ENCODE measurements around the gene LRG1. TPM values are rescaled to one million over a fixed set of nuclear protein-coding genes. Genes with fewer than 3 reads are reported as not detected.

The LRG1 gene
- total RNA-seq, 1 donor from 2014 or later = 14.9 TPM

DNA sequence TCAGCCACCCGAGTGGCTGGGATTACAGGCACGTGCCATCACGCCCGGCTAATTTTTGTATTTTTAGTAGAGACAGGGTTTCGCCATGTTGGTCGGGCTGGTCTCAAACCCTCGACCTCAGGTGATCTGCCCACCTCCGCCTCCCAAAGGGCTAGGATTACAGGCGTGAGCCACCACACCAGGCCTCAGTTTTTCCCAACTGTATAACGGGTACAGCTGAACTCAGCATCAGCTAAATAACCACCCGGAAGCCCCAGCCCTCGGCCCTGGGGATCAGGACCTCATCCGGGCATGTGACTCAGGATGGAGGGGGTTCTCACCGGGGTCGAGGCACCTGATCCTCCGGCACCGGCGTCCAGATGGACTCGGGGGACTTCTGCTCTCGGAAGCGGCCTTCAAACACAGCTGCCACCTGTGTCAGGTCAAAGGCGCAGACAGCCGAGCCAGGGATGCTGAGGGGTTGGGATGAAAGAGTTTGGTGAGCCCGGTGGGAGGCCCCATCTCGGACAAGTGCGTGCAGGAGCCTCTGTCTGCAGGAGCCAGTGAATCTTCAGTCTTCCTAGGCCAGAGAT is 10.7 kb upstream of the LRG1 start:
- DNase-seq = no peak
- Histone ChIP-seq H3K9me3 (no peaks in the 10 kb centered on the region), H3K4me1 (no peaks in the 10 kb centered on the region), H3K4me3 (no peak overlapping the region), H3K36me3 (peaks cover 40% of the 10 kb centered on the region), H3K27me3 (ENCODE audit: low read depth) (peaks cover 6% of the 10 kb centered on the region), H3K27ac (no peak overlapping the region)
- ATAC-seq = no peak
- intact Hi-C loops (cut with DNase I) = no loop called here
- TF ChIP-seq, protein P1, sequence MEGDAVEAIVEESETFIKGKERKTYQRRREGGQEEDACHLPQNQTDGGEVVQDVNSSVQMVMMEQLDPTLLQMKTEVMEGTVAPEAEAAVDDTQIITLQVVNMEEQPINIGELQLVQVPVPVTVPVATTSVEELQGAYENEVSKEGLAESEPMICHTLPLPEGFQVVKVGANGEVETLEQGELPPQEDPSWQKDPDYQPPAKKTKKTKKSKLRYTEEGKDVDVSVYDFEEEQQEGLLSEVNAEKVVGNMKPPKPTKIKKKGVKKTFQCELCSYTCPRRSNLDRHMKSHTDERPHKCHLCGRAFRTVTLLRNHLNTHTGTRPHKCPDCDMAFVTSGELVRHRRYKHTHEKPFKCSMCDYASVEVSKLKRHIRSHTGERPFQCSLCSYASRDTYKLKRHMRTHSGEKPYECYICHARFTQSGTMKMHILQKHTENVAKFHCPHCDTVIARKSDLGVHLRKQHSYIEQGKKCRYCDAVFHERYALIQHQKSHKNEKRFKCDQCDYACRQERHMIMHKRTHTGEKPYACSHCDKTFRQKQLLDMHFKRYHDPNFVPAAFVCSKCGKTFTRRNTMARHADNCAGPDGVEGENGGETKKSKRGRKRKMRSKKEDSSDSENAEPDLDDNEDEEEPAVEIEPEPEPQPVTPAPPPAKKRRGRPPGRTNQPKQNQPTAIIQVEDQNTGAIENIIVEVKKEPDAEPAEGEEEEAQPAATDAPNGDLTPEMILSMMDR (IDR thresholded peaks at IDR 0.05) = no peak

DNA sequence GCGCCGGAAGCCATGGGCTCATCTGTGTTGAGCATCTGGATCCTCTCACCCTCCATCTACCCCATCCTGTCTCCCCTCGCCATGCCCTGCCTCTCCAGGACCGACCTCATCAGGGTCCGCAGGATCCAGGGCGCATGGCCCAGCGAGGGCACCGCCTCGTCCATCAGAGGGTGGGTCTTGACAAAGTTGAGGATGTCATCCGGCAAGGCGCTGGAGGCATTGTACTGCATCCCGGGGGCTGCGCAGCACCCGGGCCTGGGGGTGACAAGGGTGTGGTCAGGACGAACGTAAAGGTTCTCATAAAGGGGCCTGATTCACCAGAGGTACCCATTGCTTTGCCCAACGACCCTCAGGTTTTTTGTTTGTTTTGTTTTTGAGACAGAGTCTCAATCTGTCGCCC is 10.2 kb upstream of the LRG1 start:
- Histone ChIP-seq H3K27me3 (ENCODE audit: low read depth) (peaks cover 6% of the 10 kb centered on the region), H3K27ac (no peak overlapping the region), H3K4me3 (no peak overlapping the region), H3K4me1 (no peaks in the 10 kb centered on the region), H3K36me3 (peaks cover 37% of the 10 kb centered on the region), H3K9me3 (no peaks in the 10 kb centered on the region)
- TF ChIP-seq, protein P1 (IDR thresholded peaks at IDR 0.05) = no peak
- ATAC-seq = no peak
- no peak for DNase-seq
- intact Hi-C loops (cut with DNase I) = no loop called here

DNA sequence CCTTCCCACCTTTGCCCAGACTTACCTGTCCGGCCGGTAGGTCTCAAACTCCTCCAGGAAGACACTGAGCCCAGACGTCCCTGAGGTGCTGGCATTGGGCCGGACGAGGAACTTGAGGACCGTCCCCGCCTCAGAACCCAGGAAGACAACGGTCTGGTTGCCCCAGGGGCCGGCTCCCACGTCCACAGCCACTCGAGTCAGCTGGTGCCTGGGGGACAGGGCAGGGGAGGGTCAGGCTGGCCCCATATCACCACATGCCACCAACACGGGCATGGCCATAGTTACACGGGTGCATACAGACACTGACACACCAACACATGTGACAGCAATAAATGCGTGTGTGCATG is 8.4 kb upstream of the LRG1 start:
- intact Hi-C loops (cut with DNase I) = no loop called here
- DNase-seq (no peak), ATAC-seq (no peak)
- H3K27ac ChIP-seq = no peak overlapping the region
- no peaks in the 10 kb centered on the region for H3K9me3 ChIP-seq
- TF ChIP-seq, protein P1 (IDR thresholded peaks at IDR 0.05) = no peak
- no peak overlapping the region for H3K4me3 ChIP-seq
- H3K36me3 ChIP-seq = peaks cover 29% of the 10 kb centered on the region
- no peaks in the 10 kb centered on the region for H3K4me1 ChIP-seq
- H3K27me3 ChIP-seq (ENCODE audit: low read depth) = peaks cover 6% of the 10 kb centered on the region

DNA sequence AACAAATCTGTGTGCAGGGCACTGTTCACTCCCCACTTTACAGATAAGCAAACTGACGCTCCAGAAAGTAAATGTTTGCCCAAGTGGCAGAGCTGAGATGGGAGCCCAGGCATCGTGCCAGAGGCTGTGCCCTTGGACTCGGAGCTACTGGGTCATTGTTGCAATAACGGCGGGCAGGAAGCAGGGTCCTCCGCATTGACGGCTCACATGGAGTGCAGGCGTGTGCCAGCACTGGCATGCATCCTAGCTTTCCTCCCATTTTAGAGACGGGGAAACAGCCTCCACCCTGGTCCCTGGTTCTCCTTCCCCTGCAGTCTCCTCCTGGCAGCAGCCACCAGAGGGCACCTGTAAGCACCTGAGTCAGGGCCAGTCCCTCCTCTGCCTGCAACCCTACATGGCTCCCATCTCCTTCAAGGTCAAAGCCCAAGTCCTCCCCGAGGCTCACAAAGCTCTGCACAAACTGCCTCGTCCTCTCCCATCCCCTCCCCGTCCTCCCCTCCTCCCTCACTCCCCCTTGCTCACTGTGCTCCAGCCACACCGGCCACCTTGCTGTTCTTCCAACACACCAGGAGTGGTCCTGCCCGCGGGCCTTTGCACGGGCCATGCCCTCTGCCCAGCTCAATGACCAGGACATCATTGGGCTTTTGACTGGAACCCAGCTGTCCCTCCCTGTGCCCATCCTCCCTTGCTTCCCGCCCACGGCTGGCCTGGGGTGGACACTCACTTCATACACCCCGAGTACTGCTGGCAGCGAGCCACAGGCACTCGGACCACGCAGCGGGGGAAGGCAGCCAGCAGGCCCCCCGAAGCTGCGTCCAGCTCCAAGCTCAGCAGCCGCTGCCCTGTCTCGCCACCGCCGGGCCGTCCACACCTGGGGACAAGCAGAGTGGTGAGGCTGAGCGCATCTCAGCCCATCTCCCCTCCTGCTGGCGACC is 7.7 kb upstream of the LRG1 start:
- DNase-seq = peak; percentile 77
- Histone ChIP-seq H3K27me3 (ENCODE audit: low read depth) (peaks cover 6% of the 10 kb centered on the region), H3K9me3 (no peaks in the 10 kb centered on the region), H3K4me1 (no peaks in the 10 kb centered on the region), H3K4me3 (no peak overlapping the region), H3K36me3 (peaks cover 25% of the 10 kb centered on the region), H3K27ac (no peak overlapping the region)
- intact Hi-C loops (cut with DNase I) = no loop called here
- peak; percentile 57 to 66 for ATAC-seq
- TF ChIP-seq, protein P1 (IDR thresholded peaks at IDR 0.05) = peak; percentile 33

DNA sequence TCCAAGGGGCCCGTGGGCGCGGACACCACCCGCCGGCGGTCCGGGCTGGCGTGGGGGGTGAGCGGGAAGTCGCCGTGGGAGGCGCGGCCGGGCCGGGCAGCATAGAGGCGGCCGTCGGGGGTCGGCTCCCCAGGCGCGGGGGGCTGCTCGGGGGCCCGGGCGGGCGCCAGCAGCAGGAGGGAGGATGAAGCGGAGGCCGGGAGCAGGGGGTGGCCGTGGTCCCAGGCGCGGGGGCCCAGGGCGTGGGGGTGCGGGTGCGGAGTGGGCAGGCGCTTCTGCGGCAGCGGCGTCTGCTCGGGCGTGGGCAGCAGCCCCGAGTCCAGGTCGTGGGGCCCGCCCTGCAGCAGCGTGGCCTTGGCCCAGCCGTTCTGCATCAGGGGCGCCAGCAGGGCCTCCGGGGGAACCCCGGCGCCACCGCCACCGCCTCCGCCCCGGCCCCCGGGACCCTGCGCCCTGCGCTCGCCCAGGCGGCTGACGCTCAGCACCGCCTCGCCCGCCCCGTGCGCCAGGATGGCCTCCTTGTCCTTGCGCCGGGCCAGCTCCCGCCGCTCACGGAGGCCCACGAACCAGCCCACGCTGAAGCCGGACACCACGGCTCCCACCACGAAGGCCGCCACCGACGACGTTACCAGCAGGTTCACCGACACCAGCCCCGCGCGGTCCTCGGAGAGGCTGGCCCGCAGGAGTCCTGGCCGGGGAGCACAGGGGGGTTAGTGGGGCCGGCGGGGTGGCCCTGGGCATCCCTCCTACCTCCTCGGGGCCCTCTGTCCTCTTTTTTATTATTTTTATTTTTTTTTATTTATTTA is 4.2 kb upstream of the LRG1 start:
- Histone ChIP-seq H3K4me3 (no peak overlapping the region), H3K9me3 (peaks cover 6% of the 10 kb centered on the region)
- no peak for DNase-seq

More for the DNA sequence above, 4.2 kb upstream of the LRG1 start:
- H3K27ac ChIP-seq = peak overlapping the region; percentile 58
- no peaks in the 10 kb centered on the region for H3K27me3 ChIP-seq (ENCODE audit: low read depth)
- TF ChIP-seq, protein P1 (IDR thresholded peaks at IDR 0.05) = no peak
- intact Hi-C loops (cut with DNase I) = no loop called here
- no peak for ATAC-seq
- H3K4me1 ChIP-seq = no peaks in the 10 kb centered on the region
- peaks cover 8% of the 10 kb centered on the region for H3K36me3 ChIP-seq
